Natural killer cell treated with Interleukin-12 subunit alpha and Interleukin-12 subunit beta and Interleukin-15 and Interleukin-18, amount 100 ng/mL, for 72 hours (primary cell): ENCODE results near the gene KIAA1671. TPM values are rescaled to one million over a fixed set of nuclear protein-coding genes. Genes with fewer than 3 reads are reported as not detected.
A peak's percentile ranks its signal among the peaks of the same experiment; 100 is the strongest.

Experiments used
- ATAC-seq, 2 donors: fragments of 150-1000 bp; cut with Tn5 transposase in 1 of 2; sonication (Bioruptor Pico), chemical (Tn5 transposase) in 1 of 2; 2 replicates each; pipeline ENCODE4 v1.10.0; 2021
- DNase-seq: peaks from one replicate; pipeline ENCODE4 v3.0.0; 2022; ENCODE audit warnings: low spot score
- H3K27ac Mint-ChIP-seq, 2 donors: 1 replicate in 1 of 2; 2 replicates in 1 of 2; pipeline ENCODE4 v1.8.0; 2022; ENCODE audit warnings: mixed read lengths in 2 of 2, mild to moderate bottlenecking in 1 of 2, moderate library complexity in 1 of 2
- H3K27me3 Mint-ChIP-seq, 2 donors: 1 replicate in 1 of 2; 2 replicates in 1 of 2; pipeline ENCODE4 v1.8.0; 2022; ENCODE audit warnings: mixed read lengths in 2 of 2
- H3K36me3 Mint-ChIP-seq: one replicate; pipeline ENCODE4 v1.8.0; 2022; ENCODE audit warnings: mixed read lengths
- H3K4me1 Mint-ChIP-seq, 2 donors: 1 replicate in 1 of 2; 2 replicates in 1 of 2; pipeline ENCODE4 v1.8.0; 2022; ENCODE audit warnings: low read depth in 2 of 2, mixed read lengths in 2 of 2, mild to moderate bottlenecking in 1 of 2
- H3K4me3 Mint-ChIP-seq: one replicate; pipeline ENCODE4 v1.8.0; 2022; ENCODE audit warnings: mixed read lengths
- H3K9me3 Mint-ChIP-seq: 2 replicates; pipeline ENCODE4 v1.8.0; 2022; ENCODE audit warnings: mixed read lengths
- total RNA-seq, 2 donors: library from RNA; stranded (reverse); gene quantifications; one replicate each; pipeline ENCODE4 v1.2.3, GENCODE V29; 2022

KIAA1671 gene
- total RNA-seq, 2 donors from 2014 or later, result 11.7 to 21.3 TPM

GRCh38 chr22:25038771-25039170 lies 86.3 kb downstream of the KIAA1671 start:
- no peak overlapping the region for H3K27ac Mint-ChIP-seq
- no peak for ATAC-seq
- peaks cover 12 to 32% of the 10 kb centered on the region in 2 donors for H3K27me3 Mint-ChIP-seq
- H3K36me3 Mint-ChIP-seq, result no peaks in the 10 kb centered on the region
- no peak overlapping the region for H3K4me3 Mint-ChIP-seq
- peaks cover 7% of the 10 kb centered on the region in 2 donors for H3K4me1 Mint-ChIP-seq
- no peak for DNase-seq
- no peaks in the 10 kb centered on the region for H3K9me3 Mint-ChIP-seq

GRCh38 chr22:25039255-25039654 lies 86.7 kb downstream of the KIAA1671 start:
- no peak for ATAC-seq

DNA sequence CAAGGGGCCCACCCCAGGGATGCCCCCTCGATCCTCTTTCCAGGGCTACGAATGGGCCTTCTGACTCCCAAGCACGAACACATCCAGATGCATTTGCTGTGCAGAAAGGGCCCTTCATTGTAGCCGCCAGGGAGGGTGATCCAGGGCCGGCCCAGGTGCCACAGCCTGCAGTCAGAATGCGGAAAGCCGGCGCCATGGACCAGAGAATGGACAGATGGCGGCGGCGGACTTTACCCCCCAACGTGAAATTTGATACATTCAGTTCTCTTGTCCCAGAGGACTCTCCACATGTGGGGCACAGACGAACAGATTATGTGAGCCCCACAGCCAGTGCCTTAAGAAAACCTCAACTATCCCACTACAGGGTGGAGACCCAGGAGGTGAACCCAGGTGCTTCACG lies 87.2 kb downstream of the KIAA1671 start:
- Mint-ChIP-seq H3K4me1 (no peaks in the 10 kb centered on the region), H3K4me3 (no peak overlapping the region), H3K36me3 (no peaks in the 10 kb centered on the region), H3K9me3 (no peaks in the 10 kb centered on the region), H3K27ac (no peak overlapping the region), H3K27me3 (peaks cover 5 to 28% of the 10 kb centered on the region in 2 donors)
- ATAC-seq, result no peak
- no peak for DNase-seq

More at GRCh38 chr22:25039255-25039654, 86.7 kb downstream of the KIAA1671 start:
- DNase-seq, result no peak
- Mint-ChIP-seq H3K36me3 (no peaks in the 10 kb centered on the region), H3K4me3 (no peak overlapping the region), H3K9me3 (no peaks in the 10 kb centered on the region), H3K4me1 (peaks cover 2 to 3% of the 10 kb centered on the region in 2 donors), H3K27me3 (peaks cover 8 to 30% of the 10 kb centered on the region in 2 donors), H3K27ac (no peak overlapping the region)

DNA sequence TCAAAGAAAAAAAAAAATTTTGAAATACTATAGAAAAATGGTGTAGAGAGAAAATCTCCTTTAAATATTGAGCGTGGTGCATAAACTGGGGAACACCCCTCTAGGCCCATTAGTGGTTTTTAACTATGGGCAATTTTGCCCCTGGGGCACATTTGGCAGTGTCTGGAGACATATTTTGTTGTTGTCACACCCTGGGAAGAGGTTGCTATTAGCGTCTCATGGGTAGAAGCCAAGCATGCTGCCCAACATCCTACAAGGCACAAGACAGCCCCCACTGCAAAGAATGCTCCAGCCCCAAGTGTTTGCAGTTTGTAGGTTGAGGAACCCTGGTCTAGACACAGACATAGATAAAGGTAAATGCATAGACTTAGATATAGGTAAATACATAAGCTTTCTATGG lies 92.6 kb downstream of the KIAA1671 start:
- H3K27ac Mint-ChIP-seq, result no peak overlapping the region
- peaks cover 0 to 3% of the 10 kb centered on the region in 2 donors for H3K4me1 Mint-ChIP-seq
- H3K9me3 Mint-ChIP-seq, result no peaks in the 10 kb centered on the region
- DNase-seq (no peak), ATAC-seq (no peak)
- no peaks in the 10 kb centered on the region for H3K36me3 Mint-ChIP-seq
- no peak overlapping the region for H3K4me3 Mint-ChIP-seq
- peaks cover 12 to 16% of the 10 kb centered on the region in 2 donors for H3K27me3 Mint-ChIP-seq

DNA sequence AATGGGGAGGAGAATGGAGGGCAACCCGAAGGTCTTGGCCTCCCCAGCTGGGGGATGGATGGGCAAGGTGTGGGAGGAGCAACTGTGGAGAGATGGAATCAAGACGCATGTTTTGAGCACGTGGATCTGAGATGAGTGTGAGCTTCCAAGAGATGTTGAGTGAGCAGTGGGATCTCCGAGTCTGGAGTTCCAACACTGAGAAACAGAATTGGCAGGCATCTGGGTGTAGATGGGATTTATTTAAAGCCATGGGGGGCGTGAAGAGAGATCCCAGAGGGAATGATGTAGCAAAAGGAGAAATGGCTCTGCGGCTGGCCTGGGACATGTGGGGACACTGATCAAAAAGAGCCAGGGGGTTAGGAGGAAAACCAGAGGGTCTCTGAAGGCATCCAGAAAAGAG lies 95.6 kb downstream of the KIAA1671 start:
- H3K36me3 Mint-ChIP-seq, result peaks cover 11% of the 10 kb centered on the region
- DNase-seq (no peak), ATAC-seq (no peak)
- H3K4me3 Mint-ChIP-seq, result no peak overlapping the region
- peaks cover 0 to 9% of the 10 kb centered on the region in 2 donors for H3K4me1 Mint-ChIP-seq
- peaks cover 10 to 12% of the 10 kb centered on the region in 2 donors for H3K27me3 Mint-ChIP-seq
- H3K9me3 Mint-ChIP-seq, result no peaks in the 10 kb centered on the region
- H3K27ac Mint-ChIP-seq, result no peak overlapping the region

DNA sequence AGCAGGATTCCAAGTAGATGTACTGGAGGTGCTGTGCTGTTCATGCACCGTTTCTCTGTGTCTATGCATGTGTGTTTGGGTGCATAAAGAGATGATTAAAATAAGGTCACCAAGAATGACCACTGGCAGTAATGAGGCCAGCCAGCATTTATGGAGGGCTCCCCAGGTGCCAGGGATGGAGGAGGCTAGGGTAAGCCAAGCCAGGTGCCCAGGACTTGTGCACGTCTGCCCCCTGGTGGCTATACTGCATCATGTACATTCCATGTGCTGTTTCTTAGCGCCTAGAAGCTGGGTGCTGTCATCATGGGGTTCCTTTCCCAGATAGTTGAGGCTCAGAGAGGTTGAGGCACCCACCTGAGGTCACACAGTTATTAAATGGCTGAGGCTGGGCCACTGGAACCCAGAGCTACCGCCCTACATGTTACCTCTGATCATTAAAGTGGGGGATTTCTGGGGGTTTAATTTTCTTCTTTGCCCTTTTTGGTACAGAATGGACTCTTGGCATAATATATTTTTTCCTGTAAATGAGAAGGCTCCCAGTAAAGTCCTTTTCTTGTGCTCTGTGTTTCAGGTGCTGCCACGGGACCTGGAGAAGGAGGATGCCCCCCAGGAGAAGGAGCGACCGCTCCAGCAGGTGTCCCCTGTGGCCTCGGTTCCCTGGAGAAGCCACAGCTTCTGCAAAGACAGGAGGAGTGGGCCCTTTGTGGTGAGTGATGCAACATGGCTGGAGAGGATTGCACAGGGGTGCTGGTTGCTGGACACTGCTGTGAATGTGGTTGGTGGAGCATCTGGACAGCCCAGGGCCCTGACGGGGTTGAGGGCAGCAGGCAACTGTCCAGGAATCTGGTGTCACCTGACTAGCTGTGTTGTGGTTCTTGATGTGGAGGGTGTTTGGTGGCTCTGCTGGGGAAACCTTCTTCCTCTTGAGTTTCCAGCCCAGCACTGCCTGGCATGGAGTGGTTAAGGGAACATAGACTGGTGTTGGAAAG lies 96.4 kb downstream of the KIAA1671 start:
- H3K27me3 Mint-ChIP-seq, result peaks cover 5 to 8% of the 10 kb centered on the region in 2 donors
- peaks cover 6 to 15% of the 10 kb centered on the region in 2 donors for H3K4me1 Mint-ChIP-seq
- ATAC-seq (peak; percentile 76 to 87), DNase-seq (peak; percentile 79)
- H3K36me3 Mint-ChIP-seq, result peaks cover 11% of the 10 kb centered on the region
- H3K9me3 Mint-ChIP-seq, result no peaks in the 10 kb centered on the region
- no peak overlapping the region for H3K27ac Mint-ChIP-seq
- H3K4me3 Mint-ChIP-seq, result no peak overlapping the region

DNA sequence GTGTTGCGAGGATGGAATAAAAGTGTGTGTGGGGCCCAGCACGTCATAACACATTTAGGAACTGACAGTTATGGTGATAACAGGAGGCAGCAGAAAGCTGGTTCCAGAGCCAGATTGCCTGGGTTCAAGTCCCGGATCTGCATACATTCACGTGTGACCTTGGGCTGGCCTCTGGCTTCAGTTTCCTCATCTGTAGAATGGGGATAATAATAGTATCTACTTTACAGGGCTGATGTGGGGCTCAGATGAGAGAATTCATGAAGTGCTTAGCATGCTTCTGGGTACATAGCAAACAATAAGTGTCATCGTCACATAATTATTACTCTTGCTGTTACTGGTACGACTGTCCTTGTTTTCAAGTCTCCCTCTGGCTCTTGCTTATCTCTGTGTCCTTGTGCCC lies 97.3 kb downstream of the KIAA1671 start:
- H3K4me1 Mint-ChIP-seq, result peaks cover 12 to 21% of the 10 kb centered on the region in 2 donors
- no peak overlapping the region for H3K27ac Mint-ChIP-seq
- DNase-seq, result no peak
- peaks cover 11% of the 10 kb centered on the region for H3K36me3 Mint-ChIP-seq
- H3K9me3 Mint-ChIP-seq, result no peaks in the 10 kb centered on the region
- ATAC-seq, result no peak
- H3K27me3 Mint-ChIP-seq, result peaks cover 5 to 8% of the 10 kb centered on the region in 2 donors
- H3K4me3 Mint-ChIP-seq, result no peak overlapping the region

DNA sequence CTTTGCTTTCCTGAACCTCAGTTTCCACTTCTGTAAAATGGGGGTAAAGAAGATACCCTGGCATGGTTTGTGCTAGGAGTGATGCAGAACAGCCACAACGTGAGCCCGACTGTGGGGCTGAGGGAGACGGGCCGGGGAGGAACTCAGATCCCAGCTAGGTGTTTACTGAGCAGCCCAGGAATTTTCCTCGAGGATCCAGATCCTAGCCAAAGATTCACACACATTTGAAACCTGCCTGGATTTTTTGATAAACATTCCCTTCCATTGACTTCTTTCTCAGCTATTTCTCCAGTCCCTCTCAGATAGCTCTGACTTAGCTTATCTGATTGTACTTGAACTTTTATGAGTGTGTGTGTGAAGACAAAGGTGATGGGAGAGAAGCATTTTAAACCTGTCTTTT lies 98.0 kb downstream of the KIAA1671 start:
- H3K36me3 Mint-ChIP-seq, result peaks cover 11% of the 10 kb centered on the region
- no peak overlapping the region for H3K4me3 Mint-ChIP-seq
- H3K27ac Mint-ChIP-seq, result no peak overlapping the region
- H3K27me3 Mint-ChIP-seq, result peaks cover 5 to 8% of the 10 kb centered on the region in 2 donors
- H3K4me1 Mint-ChIP-seq, result peaks cover 17 to 26% of the 10 kb centered on the region in 2 donors
- no peaks in the 10 kb centered on the region for H3K9me3 Mint-ChIP-seq
- DNase-seq, result no peak
- ATAC-seq, result no peak

DNA sequence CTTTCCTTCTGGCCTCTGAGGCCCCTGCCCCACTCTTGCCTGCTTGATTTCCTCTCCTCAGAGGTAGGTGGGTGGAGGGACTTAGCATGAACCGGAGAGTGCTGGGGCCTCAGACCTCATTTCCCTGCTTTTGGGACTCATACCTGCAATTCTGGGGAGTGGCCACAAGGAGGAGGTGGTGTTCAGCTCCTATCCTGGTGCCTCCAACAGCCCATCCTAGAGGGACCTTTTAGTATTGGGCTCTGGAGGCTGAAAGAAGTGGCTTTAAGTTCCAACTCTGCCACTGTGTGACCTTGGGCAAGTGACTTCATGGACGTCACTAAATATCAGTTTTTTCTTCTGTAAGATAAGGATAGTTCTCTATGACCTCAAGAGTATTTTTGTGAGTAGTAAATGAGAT lies 98.6 kb downstream of the KIAA1671 start:
- peak overlapping the region; percentile 32 to 49 for H3K27ac Mint-ChIP-seq
- H3K36me3 Mint-ChIP-seq, result peaks cover 11% of the 10 kb centered on the region
- peaks cover 17 to 26% of the 10 kb centered on the region in 2 donors for H3K4me1 Mint-ChIP-seq

GRCh38 chr22:25051983-25052710 lies 99.6 kb downstream of the KIAA1671 start:
- H3K9me3 Mint-ChIP-seq, result no peaks in the 10 kb centered on the region
- peaks cover 11% of the 10 kb centered on the region for H3K36me3 Mint-ChIP-seq
- H3K4me3 Mint-ChIP-seq, result no peak overlapping the region
- H3K27me3 Mint-ChIP-seq, result peaks cover 5 to 8% of the 10 kb centered on the region in 2 donors
- peak overlapping the region; percentile 32 to 49 for H3K27ac Mint-ChIP-seq
- peaks cover 22 to 30% of the 10 kb centered on the region in 2 donors for H3K4me1 Mint-ChIP-seq
- no peak for DNase-seq
- ATAC-seq, result no peak

More for the DNA sequence above, 98.6 kb downstream of the KIAA1671 start:
- ATAC-seq, result no peak
- no peak for DNase-seq
- Mint-ChIP-seq H3K4me3 (no peak overlapping the region), H3K27me3 (peaks cover 5 to 8% of the 10 kb centered on the region in 2 donors), H3K9me3 (no peaks in the 10 kb centered on the region)

- Mint-ChIP-seq H3K27ac (peak overlapping the region; percentile 77 to 85), H3K27me3 (no peaks in the 10 kb centered on the region), H3K36me3 (peaks cover 11% of the 10 kb centered on the region), H3K9me3 (no peaks in the 10 kb centered on the region), H3K4me1 (peaks cover 25 to 30% of the 10 kb centered on the region in 2 donors), H3K4me3 (peak overlapping the region; percentile 34)
- DNase-seq (no peak), ATAC-seq (no peak)
Observed at GRCh38 chr22:25053153-25053805, 100.8 kb downstream of the KIAA1671 start.

GRCh38 chr22:25054943-25055511 lies 102.5 kb downstream of the KIAA1671 start:
- Mint-ChIP-seq H3K9me3 (no peaks in the 10 kb centered on the region), H3K4me3 (peak overlapping the region; percentile 74), H3K4me1 (peaks cover 25 to 33% of the 10 kb centered on the region in 2 donors), H3K27me3 (no peaks in the 10 kb centered on the region), H3K27ac (peak overlapping the region; percentile 77 to 85), H3K36me3 (peaks cover 11% of the 10 kb centered on the region)
- DNase-seq (peak; percentile 75), ATAC-seq (peak; percentile 84 to 95)
